Brain pericyte (primary cell): Measurements from ENCODE around the gene APLNR.

Source experiments
- DNase-seq: peaks from one replicate; pipeline ENCODE4 v3.0.0-alpha.2; 2012; ENCODE audit warnings: low read depth, low spot score

APLNR gene

DNA sequence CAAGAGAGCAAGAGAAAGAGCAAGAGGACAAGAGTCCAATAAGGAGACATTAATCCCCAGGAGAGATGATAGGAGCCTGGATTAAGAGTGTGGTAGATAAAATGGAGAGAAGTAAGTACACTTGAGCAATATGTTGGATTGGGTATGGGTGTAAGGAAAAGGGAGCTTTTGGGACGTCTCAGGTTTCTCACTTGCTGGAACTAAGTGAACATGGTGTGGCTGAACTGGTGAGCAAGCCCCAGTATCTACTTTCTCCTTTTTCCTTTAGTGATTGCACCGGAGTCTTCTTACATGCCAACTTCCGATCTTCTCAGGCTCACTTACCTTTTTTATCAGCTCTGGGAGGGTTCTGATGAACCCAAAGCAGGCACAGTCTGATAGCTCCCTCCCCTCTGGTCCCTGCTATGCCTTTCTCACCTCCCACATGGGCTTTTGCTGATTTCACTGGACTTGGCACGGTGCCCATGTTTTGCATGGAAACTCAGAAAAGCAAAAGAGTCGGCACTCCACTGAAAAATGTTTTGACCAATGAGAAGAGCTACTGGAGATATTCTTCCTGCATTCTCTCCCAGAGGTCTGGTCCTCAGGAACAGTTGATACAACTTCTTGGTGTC, 14.5 kb upstream of the APLNR start:
- no peak for DNase-seq

DNA sequence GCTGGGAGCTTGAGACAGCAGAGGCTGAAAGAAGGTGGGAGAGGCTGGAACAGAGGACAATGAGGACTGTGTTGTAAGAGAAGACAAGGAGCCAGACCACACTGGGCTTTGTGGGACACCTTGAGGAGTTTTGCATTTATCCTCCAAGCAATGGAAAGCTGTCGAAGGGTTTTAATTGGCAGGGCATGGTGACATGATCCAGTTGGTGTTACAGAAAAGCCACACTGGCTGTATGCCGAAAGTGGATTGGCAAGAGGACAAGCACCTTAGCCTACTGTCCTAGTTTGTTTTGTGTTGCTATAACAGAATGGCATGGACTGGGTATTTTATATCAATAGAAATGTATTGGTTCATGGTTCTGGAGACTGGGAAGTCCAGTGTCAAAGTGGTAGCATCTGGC, 14.0 kb upstream of the APLNR start:
- no peak for DNase-seq

DNA sequence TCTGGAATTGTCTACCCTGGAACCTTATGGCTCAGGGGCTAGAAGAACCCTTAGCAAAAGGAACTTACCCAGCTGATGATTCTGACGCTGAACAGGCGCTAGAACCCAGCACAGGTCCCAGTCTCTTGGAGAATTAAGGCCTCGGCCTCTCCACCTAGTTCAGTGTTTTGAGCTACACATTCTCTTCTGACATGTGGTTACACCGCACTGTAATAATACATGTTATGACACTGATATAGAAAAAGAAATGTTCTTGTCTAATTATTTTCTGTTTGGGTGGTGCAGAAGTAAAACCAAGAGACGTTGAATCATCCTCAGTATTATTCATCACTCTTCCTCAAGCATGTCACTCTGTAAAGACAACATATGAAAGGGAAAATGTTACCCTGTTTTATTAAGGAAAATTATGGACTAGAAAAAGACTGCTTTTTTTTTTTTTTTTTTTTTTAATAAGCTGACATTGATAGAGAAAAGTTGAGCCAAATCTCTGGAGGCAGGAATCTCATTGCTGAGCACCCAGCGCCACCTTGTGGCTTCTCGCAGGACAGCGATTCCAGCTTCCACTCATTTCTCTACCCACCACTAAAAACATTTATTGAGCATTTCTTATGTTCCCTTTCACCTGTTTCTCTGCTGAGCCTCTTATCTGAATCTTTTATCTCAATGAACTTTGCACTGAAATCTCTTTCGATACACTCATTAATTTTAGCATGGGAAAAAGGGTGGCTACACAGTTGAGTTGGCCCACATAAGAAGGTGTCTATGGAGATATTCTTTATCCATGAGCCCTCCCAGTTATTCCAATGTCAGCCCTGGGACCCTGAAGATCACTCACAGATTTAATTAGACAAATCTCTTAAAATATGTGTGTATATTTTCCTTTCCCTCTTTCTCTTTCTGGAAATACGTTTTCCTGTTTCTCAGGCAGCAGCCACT, 12.6 kb upstream of the APLNR start:
- DNase-seq = no peak

DNA sequence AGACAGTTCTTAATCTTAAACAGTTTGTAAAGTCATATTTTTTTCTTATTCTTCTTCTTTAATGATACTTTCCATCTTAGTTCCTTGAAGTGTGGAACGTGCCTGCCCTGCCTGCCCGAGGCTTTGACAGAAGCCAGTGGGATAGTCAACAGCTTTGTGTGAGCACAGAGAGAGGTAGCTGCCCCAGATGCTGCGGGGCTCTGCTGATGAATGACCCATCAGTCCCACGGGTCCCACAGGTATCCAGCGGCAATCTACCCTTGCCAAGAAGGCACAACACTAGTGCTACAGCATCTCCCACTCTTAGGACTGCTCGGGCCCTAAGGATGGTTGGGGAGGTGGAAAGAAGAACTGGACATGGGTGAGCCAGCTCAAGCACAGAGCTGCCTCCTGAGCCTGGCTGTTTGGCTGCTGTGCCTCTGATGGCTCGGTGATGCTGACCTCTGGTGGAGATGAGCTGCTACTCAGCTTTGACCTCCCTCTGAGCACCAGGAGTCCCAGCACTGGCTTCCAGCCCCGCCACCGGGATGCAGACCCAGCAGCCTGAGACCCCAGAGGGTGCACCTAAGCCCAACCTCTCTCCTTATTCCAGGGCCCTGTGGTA, 11.8 kb upstream of the APLNR start:
- no peak for DNase-seq

DNA sequence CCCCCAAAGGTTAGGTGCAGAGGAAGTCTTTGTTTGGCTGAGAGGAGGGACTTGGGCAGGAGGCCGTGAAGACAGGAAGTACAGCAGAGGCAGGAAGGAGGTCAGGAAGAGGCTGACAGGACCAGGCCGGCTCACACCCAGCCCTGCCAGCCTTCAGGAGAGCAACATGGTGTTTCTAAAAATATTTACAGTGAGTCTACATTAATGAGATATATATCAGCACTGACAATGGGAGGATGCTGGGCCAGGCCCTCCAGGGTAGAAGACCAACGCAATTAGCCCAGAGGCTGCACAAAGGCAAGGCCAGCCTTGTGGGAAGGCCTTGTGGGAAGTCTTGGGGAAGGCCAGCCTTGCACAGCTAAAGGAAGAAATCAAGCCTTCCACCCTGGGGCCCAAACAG, 7.9 kb upstream of the APLNR start:
- DNase-seq = no peak

DNA sequence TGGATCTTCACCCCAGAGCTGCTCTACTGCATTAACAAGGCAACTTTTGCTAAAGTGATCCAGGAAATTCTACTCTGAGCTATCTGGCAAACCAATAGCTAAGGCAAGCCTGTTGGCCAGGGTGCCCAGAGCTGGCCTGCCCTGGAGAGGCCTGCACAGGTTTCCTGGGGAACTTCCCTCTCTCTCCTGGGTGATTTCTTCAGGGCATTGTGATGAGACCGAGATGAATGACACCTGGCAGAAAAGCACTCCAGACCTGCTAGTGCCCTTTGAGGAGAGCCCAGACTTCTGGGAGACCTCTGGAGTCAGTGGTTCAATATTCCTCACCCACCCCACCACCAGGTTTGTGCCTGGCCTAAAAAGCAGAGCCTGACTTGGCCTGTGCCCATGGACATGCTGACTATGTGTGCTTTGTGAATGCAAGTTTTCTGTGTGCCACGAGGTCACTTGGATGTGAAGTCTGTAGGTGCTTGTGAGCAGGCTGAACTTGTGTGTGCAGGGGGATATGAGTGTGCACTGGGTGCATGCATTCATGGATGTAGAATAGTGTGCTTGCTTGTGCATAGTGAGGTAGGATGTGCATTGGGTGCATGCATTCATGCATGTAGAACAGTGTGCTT, 4.4 kb upstream of the APLNR start:
- DNase-seq = no peak

DNA sequence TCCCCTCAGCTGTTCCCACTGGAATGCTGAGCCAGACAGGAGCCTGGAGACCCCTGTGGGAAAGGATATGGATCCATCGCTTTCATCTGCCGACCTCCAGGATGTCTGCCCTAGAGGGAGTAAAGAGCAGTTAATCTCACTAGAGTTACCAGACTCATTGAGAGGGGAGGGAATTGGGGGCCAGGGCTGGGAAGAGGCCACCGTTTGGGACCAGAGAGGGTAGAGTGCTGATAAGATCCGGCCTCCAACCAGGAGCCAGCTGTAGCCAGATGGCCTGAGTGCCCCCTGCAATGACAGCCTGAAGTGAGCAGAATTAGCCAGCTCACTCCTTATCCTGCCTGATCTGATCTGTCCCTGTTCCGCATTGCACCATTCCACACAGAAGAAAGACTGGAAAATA, 3.7 kb upstream of the APLNR start:
- no peak for DNase-seq

DNA sequence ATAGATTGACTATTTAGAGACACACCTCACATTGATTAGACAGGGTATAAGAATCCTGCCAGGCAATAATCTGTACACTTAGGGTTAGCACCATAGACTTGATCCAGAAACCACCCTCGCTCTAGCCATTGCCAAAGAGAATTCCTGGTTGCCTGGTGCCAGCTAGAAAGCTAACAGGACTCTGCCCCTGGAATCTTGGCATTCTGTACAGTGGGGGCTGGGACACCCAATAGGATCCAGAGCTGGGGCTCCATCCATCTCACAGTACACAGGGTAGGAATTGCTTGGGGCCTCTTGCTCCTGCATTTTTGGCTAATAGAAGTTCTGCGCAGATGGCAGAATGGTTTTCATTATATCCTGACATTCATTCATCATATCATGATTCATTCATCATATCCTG, 3.0 kb upstream of the APLNR start:
- DNase-seq = no peak

DNA sequence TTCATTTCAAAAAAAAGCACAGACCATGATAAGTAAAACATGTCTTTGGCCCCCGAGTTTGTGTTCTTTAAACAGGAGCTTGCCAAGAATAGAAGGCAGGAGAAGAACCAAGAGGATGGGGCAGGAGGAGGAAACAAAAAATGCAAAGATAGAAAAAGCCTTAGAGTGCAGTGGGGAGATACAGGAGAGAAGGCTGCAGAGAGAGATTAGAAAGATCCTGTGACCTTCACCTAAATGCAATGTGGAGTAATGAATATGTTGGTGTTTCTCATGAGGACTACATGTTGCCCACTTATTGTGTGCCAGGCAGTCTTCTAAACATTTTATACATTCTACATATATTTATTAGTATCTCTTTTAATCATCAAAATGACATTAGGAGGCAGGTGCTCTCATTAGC, 2.3 kb upstream of the APLNR start:
- DNase-seq = no peak

DNA sequence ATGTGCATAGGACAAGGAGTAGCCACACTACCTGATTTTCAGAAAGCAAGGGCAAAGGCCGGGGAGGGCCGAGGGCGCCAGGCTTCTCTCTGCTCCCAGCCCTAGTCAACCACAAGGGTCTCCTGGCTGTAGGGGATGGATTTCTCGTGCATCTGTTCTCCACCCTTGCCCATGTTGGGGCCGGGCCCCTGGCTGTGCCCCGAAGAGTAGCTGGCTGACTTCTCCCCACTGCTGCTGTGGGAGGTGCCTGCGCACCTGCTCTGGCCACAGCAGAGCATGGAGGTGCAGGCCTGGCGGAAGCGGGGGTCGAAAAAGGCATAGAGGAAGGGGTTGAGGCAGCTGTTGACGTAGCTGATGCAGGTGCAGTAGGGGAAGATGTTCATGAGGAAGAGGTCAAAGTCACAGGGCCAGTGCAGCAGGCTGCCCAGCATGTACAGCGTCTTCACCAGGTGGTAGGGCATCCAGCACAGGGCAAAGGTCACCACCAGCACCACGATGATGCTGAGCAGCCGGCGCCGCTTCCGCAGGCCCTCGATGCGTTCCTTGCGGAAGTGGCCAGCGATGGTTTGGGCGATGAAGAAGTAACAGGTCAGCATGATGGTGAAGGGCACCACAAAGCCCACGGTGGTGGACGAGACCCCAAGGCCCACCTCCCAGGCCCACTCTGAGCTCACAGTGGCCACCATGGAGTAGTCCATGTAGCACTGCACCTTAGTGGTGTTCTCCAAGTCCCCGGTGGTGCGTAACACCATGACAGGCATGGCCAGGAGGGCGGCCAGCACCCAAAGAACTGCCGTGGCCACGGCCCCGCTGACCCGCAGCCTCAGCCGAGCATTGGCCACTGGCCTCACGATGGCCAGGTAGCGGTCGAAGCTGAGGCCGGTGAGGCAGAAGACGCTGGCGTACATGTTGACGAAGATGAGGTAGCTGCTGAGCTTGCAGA, 1.0 kb downstream of the APLNR start:
- no peak for DNase-seq

DNA sequence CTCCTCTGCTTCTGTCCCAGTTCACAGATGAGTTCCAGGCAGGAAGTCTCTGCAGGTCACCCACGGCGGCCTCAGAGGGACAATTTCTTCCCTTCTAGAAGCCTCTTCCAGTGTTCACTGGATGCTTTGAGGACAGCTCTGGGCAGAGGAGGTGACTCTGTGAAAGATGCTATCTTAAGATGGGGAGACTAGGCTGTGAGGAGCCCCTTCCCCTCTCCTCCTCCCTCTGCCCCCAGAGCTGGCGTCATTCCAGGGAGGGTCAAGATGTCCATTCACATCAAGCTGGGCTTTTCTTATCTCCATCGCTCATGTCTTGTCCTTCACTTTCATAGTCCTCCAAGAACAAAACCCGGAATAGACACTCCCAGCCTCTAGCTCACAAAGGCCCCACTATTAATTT, 3.3 kb downstream of the APLNR start:
- DNase-seq = no peak

DNA sequence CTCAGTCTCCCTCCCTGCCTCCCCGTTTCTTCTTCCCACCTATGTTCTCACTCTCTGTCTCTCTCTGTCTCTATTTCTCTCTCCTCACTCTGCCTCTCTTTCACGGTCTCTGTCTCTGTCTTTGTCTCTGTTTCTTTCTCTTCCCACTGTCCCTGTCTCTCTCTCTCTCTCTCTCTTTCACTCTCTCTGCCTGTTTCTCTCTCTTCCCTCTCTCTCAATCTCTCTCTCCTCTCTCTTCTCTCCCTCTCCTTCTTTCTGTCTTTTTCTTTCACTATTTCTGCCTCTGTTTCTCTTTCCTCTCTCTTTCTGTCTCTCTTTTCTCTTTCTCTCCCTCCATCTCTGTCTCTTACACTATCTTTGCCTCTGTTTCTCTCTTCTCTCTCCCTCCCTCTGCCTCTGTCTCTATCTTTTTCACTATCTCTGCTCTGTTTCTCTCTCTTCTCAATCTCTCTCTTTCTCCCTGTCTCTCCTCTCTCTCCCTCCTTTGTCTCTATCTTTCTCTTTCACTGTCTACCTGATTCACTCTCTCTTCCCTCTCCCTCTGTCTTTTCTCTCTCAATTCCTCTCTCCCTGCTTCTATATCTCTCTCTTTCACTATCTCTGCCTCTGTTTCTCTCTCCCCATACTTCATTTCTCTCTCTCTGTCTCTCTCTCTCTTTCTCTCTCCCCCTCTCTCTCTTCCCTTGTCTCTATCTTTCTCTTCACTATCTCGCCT, 5.4 kb downstream of the APLNR start:
- DNase-seq = no peak

DNA sequence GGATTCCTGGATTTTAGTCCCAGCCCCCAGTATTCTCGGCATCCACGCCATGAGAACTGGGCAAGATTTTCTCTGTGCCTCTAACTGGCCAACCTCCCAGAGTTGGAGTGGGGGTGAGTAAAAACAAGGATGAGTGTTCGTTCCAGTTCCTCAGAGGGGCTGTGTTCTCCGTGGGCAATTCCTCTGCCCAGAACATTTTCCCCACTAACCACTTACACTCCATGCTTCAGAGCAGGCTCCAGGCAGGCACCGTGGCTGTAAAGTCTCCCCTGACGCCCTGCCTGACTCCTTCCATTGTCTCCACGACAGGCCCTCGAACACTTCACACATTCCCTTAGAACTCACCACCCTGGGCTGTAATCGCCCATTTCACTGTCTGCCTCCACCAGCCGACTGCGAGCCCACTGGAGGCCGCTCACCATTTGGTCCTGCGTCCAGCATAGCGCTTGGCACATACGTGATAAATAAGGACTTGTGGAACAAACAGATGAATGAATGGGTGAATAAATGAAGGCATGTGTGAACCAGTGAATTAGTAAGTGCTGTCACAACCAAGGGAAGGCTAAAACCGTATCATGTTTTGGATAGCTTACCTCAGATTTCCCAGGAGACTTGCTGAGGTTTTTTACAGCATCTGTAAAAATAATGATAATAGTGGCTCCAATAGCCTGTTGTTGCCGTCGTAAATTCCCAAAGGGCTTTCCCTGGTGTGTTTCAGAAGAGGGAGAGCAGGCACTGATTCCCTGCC, 6.1 kb downstream of the APLNR start:
- DNase-seq = no peak

DNA sequence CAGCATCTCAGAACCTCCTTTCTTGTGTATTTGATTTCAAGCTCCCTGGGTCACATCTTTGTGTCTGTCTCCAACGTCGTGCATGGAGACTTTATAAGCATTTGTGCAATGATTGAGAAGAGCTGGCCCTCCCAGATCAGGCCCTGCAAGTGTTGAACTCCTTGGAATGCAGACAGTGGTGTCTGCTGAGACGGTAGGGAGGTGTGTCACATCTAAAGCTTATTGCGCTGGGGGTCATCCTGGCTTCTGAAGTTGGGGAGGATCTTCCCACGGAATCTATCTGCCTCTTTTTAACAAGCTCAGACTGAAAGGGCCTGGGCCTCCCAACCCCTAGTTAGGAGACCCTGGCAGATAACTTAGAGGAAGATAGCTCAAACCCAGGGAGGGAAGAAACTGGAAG, 6.7 kb downstream of the APLNR start:
- DNase-seq = no peak

DNA sequence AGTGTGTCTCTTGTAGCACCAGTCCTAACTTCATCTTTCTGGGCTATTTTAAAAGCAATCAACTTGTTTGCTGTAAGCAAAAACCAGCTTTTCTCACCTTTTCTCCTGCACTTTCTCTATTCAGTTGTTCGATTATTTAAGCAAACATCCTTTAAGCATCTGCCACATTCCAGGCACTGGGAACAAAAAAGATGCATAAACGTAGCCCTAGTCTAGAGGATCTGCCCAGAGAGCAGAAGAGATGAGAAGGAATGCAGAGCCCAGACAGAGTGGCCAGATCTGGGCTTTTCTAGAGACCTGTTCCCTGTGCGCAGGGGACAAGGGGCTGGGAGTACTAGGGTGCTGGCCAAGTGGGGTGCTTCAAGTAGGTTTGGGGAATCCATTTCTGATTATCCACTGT, 8.4 kb downstream of the APLNR start:
- DNase-seq = no peak

DNA sequence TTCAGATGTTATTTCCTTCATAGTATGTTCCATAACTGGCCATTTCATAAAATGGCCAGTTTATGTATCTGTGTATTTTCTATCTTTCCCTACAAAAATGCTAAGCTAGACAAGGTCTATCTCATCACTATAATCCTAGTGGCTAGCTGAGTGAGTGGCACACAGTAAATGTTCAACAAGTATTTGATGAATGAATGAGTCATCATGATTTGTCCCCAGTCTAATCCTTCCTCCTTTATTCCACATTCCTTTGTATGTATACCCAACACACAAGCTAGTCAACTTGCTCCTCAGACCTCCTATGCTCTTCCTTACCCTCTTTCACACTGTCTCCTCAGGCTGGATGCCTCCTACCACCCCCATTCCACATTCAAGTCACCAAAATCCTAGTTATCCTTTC, 12.5 kb downstream of the APLNR start:
- no peak for DNase-seq

DNA sequence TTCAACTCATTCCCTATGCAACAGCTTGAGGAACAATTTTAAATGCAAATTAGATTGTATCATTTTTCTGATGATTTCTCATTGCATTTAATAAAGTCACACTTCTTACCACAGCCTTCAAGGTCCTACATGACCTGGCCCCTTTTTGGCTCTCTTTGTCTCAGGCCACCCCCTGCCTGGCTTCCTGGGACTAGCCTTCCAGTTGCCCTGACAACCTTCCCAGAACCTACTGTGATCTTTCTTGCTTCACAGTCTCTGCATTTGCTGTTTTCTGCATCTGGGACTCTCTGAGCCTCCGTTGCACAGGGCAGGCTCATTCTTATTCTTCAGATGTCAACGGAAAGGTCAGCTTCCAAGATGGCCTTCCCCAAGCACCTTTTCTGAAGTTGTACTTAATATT, 12.9 kb downstream of the APLNR start:
- DNase-seq = no peak

DNA sequence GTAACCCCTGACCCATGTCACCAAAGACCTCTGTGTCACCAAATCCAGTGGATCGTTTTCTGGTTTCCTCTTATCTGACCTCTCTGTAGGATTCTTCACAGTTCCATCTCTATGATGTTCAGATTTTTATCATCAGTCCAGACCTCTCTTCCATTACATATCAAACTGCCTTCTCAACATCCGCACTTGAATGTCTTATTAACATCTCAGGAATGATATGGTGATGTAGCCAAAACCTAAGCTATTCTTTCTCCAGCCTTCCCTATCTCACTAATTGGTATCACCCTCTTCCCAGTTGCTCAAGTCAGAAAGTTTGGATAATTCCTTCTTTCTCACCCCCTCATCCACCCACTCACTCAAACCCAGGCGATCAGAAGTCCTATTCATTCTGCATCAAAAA, 13.4 kb downstream of the APLNR start:
- no peak for DNase-seq

DNA sequence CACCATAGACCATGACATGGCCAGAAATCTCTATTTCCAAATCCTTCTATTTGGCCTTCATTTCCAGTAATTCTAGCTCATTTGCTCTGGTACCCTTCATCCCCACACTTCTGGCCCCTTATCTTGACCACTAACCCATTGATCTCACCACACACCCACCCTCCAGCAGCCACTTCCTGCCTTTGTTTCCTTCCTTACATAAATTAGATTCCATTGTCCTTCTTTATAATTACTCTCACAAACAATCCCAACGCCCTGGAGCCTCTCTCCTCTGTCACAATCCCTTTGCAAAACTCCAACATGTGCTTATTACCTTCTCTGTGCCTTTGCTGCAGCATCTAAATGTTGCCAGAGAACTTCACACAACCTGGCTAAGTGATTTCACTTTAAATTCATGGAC, 14.8 kb downstream of the APLNR start:
- DNase-seq = no peak

DNA sequence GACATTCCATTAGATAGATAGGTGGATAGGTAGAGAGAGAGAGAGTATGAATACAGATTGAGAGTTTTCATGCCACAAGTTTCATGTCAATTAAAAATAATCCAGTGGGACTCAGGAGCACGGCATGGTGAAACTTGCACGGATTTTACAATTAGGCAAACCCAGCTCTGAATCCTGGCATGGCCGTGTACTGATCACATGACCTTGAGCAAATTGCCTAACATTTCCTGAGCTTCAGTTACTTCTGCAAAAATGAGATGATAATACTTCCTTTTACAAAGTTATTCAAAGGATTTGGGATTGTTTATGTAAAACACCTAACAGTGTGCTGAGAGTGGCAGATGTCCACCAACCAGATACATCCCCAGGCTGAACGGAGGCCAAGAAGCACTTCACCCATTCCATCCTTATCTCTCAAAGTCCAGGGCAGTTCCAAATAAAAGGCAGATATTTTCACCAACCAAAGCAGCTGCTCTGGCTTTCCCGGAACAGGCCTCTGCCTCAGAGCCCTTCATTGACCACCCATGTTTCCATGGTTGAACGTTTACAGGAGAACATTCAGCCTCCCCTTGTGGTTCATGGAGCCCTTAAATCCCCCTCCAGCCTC, 17.9 kb downstream of the APLNR start:
- DNase-seq = no peak
